ENCODE results near the gene DDX21. TPM values are rescaled to one million over a fixed set of nuclear protein-coding genes. Genes with fewer than 3 reads are reported as not detected.
"Not testable (repeated sequence)": the region's sequence is repeated elsewhere in the genome, so short reads cannot be mapped to it uniquely, and the experiment has no call there.

DDX21 gene
- total RNA-seq: 84.9 and 149 TPM in 2 replicates

- H3K4me3 ChIP-seq (ENCODE audit: low read depth, low read length): peak within 1 kb of the TSS; percentile 68
- peak; percentile 80 for DNase-seq (ENCODE audit: low read depth)
- peak; percentile 66 for TF ChIP-seq CTCF (conservative IDR thresholded peaks at IDR 0.05; ENCODE audit: low read depth, low read length)
Observed at GRCh38 chr10:68955832-68956532, at the start of gene DDX21. Gene DDX21, plus strand, starts transcription at chr10:68956170. Its CDS starts 56 bp downstream, at chr10:68956226.

- H3K4me3 ChIP-seq (ENCODE audit: low read depth, low read length): no peak overlapping the region
- no peak for TF ChIP-seq CTCF (conservative IDR thresholded peaks at IDR 0.05; ENCODE audit: low read depth, low read length)
Observed at GRCh38 chr10:68924593-68924992, 31.4 kb upstream of the DDX21 start.

GRCh38 chr10:68925489-68925888 is 30.5 kb upstream of the DDX21 start:
- no peak for TF ChIP-seq CTCF (conservative IDR thresholded peaks at IDR 0.05; ENCODE audit: low read depth, low read length)
- H3K4me3 ChIP-seq (ENCODE audit: low read depth, low read length): no peak overlapping the region
- no peak for DNase-seq (ENCODE audit: low read depth)

More at GRCh38 chr10:68924593-68924992, 31.4 kb upstream of the DDX21 start:
- DNase-seq (ENCODE audit: low read depth): no peak

GRCh38 chr10:68929157-68929556 is 26.8 kb upstream of the DDX21 start:
- not testable (repeated sequence) for H3K4me3 ChIP-seq (ENCODE audit: low read depth, low read length); DNase-seq (ENCODE audit: low read depth)

GRCh38 chr10:68929888-68930287 is 26.1 kb upstream of the DDX21 start:
- not testable (repeated sequence) for DNase-seq (ENCODE audit: low read depth); H3K4me3 ChIP-seq (ENCODE audit: low read depth, low read length)

- DNase-seq (ENCODE audit: low read depth): not testable (repeated sequence)
Observed at GRCh38 chr10:68932860-68933259, 23.1 kb upstream of the DDX21 start.

GRCh38 chr10:68934994-68935393 is 21.0 kb upstream of the DDX21 start:
- DNase-seq (ENCODE audit: low read depth): no peak
- no peak overlapping the region for H3K4me3 ChIP-seq (ENCODE audit: low read depth, low read length)
- no peak for TF ChIP-seq CTCF (conservative IDR thresholded peaks at IDR 0.05; ENCODE audit: low read depth, low read length)

More at GRCh38 chr10:68932860-68933259, 23.1 kb upstream of the DDX21 start:
- H3K4me3 ChIP-seq (ENCODE audit: low read depth, low read length): not testable (repeated sequence)

GRCh38 chr10:68938117-68938516 is 17.9 kb upstream of the DDX21 start:
- TF ChIP-seq CTCF (conservative IDR thresholded peaks at IDR 0.05; ENCODE audit: low read depth, low read length): no peak
- no peak for DNase-seq (ENCODE audit: low read depth)
- H3K4me3 ChIP-seq (ENCODE audit: low read depth, low read length): no peak overlapping the region

Data from epithelial cell of proximal tubule (primary cell).